HepG2 (cell line): ENCODE data around the gene PITHD1. TPM values are rescaled to one million over a fixed set of nuclear protein-coding genes. Genes with fewer than 3 reads are reported as not detected.

Experiments
- ERF ChIP-seq: IDR thresholded peaks from 2 replicates; pipeline ENCODE4 v1.6.1; 2018; ENCODE audit warnings: missing biosample characterization, missing genetic modification reagents
- FOXJ3 ChIP-seq: sonication (generic); formaldehyde crosslinking; IDR thresholded peaks from 2 replicates; pipeline ENCODE4 v1.4.0; 2020; ENCODE audit warnings: missing genetic modification reagents, mild to moderate bottlenecking, borderline replicate concordance
- GATA4 ChIP-seq: sonication (generic); IDR thresholded peaks from 2 replicates; pipeline ENCODE4 v1.6.1; 2016; ENCODE audit warnings: antibody characterized with exemption, low read depth, borderline replicate concordance
- IRF9 ChIP-seq: sonication (generic); formaldehyde crosslinking; IDR thresholded peaks from 2 replicates; pipeline ENCODE4 v1.8.0; 2022; ENCODE audit warnings: missing genetic modification reagents, mild to moderate bottlenecking, borderline replicate concordance
- JDP2 ChIP-seq: sonication (generic); formaldehyde crosslinking; IDR thresholded peaks from 2 replicates; pipeline ENCODE4 v1.8.1; 2022; ENCODE audit warnings: missing genetic modification reagents, borderline replicate concordance
- KLF15 ChIP-seq: sonication (generic); formaldehyde crosslinking; IDR thresholded peaks from 2 replicates; pipeline ENCODE4 v1.8.1; 2023; ENCODE audit warnings: borderline replicate concordance, mild to moderate bottlenecking, inconsistent platforms, missing genetic modification reagents, mixed read lengths
- MAFG ChIP-seq: sonication (generic); formaldehyde crosslinking; IDR thresholded peaks from 2 replicates; pipeline ENCODE4 v1.5.1; 2020; ENCODE audit warnings: mild to moderate bottlenecking, missing genetic modification reagents
- SMAD1 ChIP-seq: sonication (generic); formaldehyde crosslinking; IDR thresholded peaks from 2 replicates; pipeline ENCODE4 v1.4.0; 2020; ENCODE audit warnings: missing genetic modification reagents, low read depth, mild to moderate bottlenecking, borderline replicate concordance
- SRSF9 ChIP-seq: fragments of 200-400 bp; formaldehyde crosslinking; IDR thresholded peaks from 2 replicates; pipeline ENCODE4 v1.6.1; 2018; ENCODE audit warnings: borderline replicate concordance, mild to moderate bottlenecking, low read depth, low read length; ENCODE audit not compliant: insufficient read depth, poor library complexity, severe bottlenecking
- WIZ ChIP-seq: sonication (generic); formaldehyde crosslinking; IDR thresholded peaks from 2 replicates; pipeline ENCODE4 v1.5.1; 2020; ENCODE audit warnings: mild to moderate bottlenecking, missing genetic modification reagents
- ZNF225 ChIP-seq: sonication (generic); formaldehyde crosslinking; IDR thresholded peaks from 2 replicates; pipeline ENCODE4 v1.4.0; 2020; ENCODE audit warnings: mild to moderate bottlenecking, missing genetic modification reagents
- ZNF484 ChIP-seq: sonication (generic); formaldehyde crosslinking; IDR thresholded peaks from 2 replicates; pipeline ENCODE4 v1.5.1; 2020; ENCODE audit warnings: mild to moderate bottlenecking, low read depth, missing genetic modification reagents, borderline replicate concordance
- ZNF724P ChIP-seq: sonication (generic); formaldehyde crosslinking; IDR thresholded peaks from 2 replicates; pipeline ENCODE4 v1.8.0; 2022; ENCODE audit warnings: missing genetic modification reagents, borderline replicate concordance
- ZNF776 ChIP-seq: sonication (generic); formaldehyde crosslinking; IDR thresholded peaks from 2 replicates; pipeline ENCODE4 v1.4.0; 2020; ENCODE audit warnings: mild to moderate bottlenecking, missing genetic modification reagents
- ZNF792 ChIP-seq: IDR thresholded peaks from 2 replicates; pipeline ENCODE4 v1.6.1; 2016
- ZNF83 ChIP-seq: sonication (generic); formaldehyde crosslinking; IDR thresholded peaks from 2 replicates; pipeline ENCODE4 v1.4.0; 2020; ENCODE audit warnings: missing genetic modification reagents, mild to moderate bottlenecking, borderline replicate concordance
- ZNF883 ChIP-seq: sonication (generic); formaldehyde crosslinking; IDR thresholded peaks from 2 replicates; pipeline ENCODE4 v1.5.1; 2020; ENCODE audit warnings: mild to moderate bottlenecking, missing genetic modification reagents; ENCODE audit errors: not compliant biosample characterization
- polyA plus RNA-seq, 8 experiments: library from polyadenylated mRNA; depleted of rRNA in 3 of 8; stranded (reverse) in 7 of 8; unstranded in 1 of 8; fragments of >200 nt; fragmentation: Illumina TruSeq in 4 of 8; extraction: Trizol in 4 of 8; gene quantifications; 2 replicates each; pipeline versions ENCODE4 v1.2.1 to v1.2.3, GENCODE V29; 2011 to 2016; ENCODE audit warnings: low read depth in 4 of 8, missing spikeins in 1 of 8, mixed read lengths in 1 of 8; ENCODE audit not compliant: insufficient read depth in 1 of 8
- total RNA-seq, 5 experiments: library from RNA; depleted of rRNA; stranded (reverse); fragments of >200 nt; fragmentation: Illumina TruSeq; extraction: Trizol; gene quantifications; 2 replicates each; pipeline ENCODE4 v1.2.3, GENCODE V29; 2016; ENCODE audit warnings: low read depth in 1 of 5
- TF ChIP-seq, protein P1 (sequence below): sonication (generic); formaldehyde crosslinking; IDR thresholded peaks from 2 replicates; pipeline ENCODE4 v1.4.0; 2020; ENCODE audit warnings: missing genetic modification reagents
- TF ChIP-seq, protein P2 (sequence below): sonication (generic); formaldehyde crosslinking; IDR thresholded peaks from 2 replicates; pipeline ENCODE4 v1.5.0; 2020; ENCODE audit warnings: mild to moderate bottlenecking, missing genetic modification reagents
- TF ChIP-seq, protein P3 (sequence below): sonication (generic); formaldehyde crosslinking; IDR thresholded peaks from 2 replicates; pipeline ENCODE4 v1.5.0; 2020; ENCODE audit warnings: missing genetic modification reagents

PITHD1 gene
- total and polyA plus RNA-seq, 2 of the 13 experiments (the other 11 are each of a cell fraction or from before 2014, with no cell fraction given), result 28.0 to 37.3 TPM

DNA sequence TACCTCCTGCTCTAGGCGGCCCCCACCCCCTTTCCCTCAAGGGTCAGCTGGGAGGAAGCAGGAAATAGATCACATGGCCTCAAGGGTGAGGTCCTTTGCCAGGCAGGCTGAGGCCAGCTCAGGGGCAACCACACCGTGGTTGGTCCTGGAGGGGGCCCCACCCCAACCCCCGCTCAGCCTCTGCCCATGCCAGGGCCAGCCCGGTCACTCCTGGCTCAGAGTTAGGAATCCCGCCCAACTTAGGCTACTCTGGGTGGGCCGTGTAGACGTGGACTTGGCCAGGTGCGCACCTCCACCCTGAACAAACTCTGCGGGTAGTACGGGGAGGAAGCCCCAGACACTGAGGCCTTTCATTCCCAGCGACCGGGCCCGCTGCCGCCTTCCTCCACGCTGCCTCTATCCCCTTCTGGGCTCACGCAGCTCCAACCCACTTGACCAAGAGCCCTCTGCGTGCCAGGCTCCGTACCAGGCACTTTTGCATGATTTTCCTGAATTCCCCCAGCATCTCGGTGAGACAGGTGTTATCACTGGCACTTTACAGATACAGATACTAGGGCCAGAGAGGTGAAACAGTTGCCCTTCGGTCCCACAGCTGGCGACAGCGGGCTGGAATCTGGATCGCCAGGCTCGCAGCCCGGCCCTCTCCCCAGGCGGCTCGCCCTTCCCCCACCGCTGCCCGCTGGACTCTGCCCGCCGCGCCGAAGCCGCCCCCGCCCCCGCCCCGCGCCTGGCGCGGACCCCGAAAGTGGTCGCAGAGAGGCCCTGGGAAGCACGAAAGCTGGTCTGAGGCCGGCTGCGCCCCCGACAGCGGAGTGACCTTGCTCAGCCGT is 21.6 kb downstream of the PITHD1 start (continued):
- TF ChIP-seq, protein P1, sequence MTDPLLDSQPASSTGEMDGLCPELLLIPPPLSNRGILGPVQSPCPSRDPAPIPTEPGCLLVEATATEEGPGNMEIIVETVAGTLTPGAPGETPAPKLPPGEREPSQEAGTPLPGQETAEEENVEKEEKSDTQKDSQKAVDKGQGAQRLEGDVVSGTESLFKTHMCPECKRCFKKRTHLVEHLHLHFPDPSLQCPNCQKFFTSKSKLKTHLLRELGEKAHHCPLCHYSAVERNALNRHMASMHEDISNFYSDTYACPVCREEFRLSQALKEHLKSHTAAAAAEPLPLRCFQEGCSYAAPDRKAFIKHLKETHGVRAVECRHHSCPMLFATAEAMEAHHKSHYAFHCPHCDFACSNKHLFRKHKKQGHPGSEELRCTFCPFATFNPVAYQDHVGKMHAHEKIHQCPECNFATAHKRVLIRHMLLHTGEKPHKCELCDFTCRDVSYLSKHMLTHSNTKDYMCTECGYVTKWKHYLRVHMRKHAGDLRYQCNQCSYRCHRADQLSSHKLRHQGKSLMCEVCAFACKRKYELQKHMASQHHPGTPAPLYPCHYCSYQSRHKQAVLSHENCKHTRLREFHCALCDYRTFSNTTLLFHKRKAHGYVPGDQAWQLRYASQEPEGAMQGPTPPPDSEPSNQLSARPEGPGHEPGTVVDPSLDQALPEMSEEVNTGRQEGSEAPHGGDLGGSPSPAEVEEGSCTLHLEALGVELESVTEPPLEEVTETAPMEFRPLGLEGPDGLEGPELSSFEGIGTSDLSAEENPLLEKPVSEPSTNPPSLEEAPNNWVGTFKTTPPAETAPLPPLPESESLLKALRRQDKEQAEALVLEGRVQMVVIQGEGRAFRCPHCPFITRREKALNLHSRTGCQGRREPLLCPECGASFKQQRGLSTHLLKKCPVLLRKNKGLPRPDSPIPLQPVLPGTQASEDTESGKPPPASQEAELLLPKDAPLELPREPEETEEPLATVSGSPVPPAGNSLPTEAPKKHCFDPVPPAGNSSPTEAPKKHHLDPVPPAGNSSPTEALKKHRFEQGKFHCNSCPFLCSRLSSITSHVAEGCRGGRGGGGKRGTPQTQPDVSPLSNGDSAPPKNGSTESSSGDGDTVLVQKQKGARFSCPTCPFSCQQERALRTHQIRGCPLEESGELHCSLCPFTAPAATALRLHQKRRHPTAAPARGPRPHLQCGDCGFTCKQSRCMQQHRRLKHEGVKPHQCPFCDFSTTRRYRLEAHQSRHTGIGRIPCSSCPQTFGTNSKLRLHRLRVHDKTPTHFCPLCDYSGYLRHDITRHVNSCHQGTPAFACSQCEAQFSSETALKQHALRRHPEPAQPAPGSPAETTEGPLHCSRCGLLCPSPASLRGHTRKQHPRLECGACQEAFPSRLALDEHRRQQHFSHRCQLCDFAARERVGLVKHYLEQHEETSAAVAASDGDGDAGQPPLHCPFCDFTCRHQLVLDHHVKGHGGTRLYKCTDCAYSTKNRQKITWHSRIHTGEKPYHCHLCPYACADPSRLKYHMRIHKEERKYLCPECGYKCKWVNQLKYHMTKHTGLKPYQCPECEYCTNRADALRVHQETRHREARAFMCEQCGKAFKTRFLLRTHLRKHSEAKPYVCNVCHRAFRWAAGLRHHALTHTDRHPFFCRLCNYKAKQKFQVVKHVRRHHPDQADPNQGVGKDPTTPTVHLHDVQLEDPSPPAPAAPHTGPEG (CRISPR knock-in tag), result peak; percentile 11; the same call in 1 of the 2 replicates
- TF ChIP-seq ZNF883 (CRISPR knock-in tag) (no peak), ZNF792 (CRISPR knock-in tag) (no peak; the same call in 1 of the 2 replicates), KLF15 (CRISPR knock-in tag) (no peak), SRSF9 (no peak), FOXJ3 (CRISPR knock-in tag) (no peak), ERF (CRISPR knock-in tag) (no peak), GATA4 (no peak), ZNF776 (no peak), ZNF484 (CRISPR knock-in tag) (no peak), SMAD1 (no peak), ZNF225 (CRISPR knock-in tag) (no peak), MAFG (no peak), WIZ (CRISPR knock-in tag) (no peak), JDP2 (CRISPR knock-in tag) (no peak), IRF9 (no peak), ZNF83 (CRISPR knock-in tag) (no peak), ZNF724P (CRISPR knock-in tag) (no peak; the same call in 1 of the 2 replicates)
- TF ChIP-seq, protein P2, sequence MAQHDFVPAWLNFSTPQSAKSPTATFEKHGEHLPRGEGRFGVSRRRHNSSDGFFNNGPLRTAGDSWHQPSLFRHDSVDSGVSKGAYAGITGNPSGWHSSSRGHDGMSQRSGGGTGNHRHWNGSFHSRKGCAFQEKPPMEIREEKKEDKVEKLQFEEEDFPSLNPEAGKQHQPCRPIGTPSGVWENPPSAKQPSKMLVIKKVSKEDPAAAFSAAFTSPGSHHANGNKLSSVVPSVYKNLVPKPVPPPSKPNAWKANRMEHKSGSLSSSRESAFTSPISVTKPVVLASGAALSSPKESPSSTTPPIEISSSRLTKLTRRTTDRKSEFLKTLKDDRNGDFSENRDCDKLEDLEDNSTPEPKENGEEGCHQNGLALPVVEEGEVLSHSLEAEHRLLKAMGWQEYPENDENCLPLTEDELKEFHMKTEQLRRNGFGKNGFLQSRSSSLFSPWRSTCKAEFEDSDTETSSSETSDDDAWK (CRISPR knock-in tag), result no peak
- TF ChIP-seq, protein P3, sequence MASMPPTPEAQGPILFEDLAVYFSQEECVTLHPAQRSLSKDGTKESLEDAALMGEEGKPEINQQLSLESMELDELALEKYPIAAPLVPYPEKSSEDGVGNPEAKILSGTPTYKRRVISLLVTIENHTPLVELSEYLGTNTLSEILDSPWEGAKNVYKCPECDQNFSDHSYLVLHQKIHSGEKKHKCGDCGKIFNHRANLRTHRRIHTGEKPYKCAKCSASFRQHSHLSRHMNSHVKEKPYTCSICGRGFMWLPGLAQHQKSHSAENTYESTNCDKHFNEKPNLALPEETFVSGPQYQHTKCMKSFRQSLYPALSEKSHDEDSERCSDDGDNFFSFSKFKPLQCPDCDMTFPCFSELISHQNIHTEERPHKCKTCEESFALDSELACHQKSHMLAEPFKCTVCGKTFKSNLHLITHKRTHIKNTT (CRISPR knock-in tag), result no peak
